Hepatocyte (in vitro differentiated cells): ENCODE data around the gene GRIN2C. TPM values are rescaled to one million over a fixed set of nuclear protein-coding genes. Genes with fewer than 3 reads are reported as not detected.

Source experiments
- DNase-seq: peaks from one replicate; pipeline ENCODE4 v3.0.0-alpha.2; 2016; ENCODE audit warnings: low spot score
- H2AFZ ChIP-seq: fragments of 200-600 bp; sonication (generic); 2 replicates; pipeline ENCODE4 v1.6.0; 2016; ENCODE audit warnings: antibody characterized with exemption, mild to moderate bottlenecking
- H3K27ac ChIP-seq: fragments of 200-600 bp; sonication (generic); 2 replicates; pipeline ENCODE4 v1.5.1; 2016; ENCODE audit warnings: mild to moderate bottlenecking
- H3K27me3 ChIP-seq: fragments of 200-600 bp; sonication (generic); 2 replicates; pipeline ENCODE4 v1.6.1; 2016
- H3K36me3 ChIP-seq: fragments of 200-600 bp; sonication (generic); replicated peaks from 2 replicates; pipeline ENCODE4 v1.5.1; 2016; ENCODE audit warnings: low read depth; ENCODE audit not compliant: insufficient read depth
- H3K4me1 ChIP-seq: fragments of 200-600 bp; sonication (generic); 2 replicates; pipeline ENCODE4 v1.5.1; 2016; ENCODE audit warnings: mild to moderate bottlenecking, moderate library complexity; ENCODE audit not compliant: insufficient read depth
- H3K4me2 ChIP-seq: fragments of 200-600 bp; sonication (generic); 2 replicates; pipeline ENCODE4 v1.6.0; 2016
- H3K4me3 ChIP-seq: fragments of 200-600 bp; sonication (generic); 2 replicates; pipeline ENCODE4 v1.5.1; 2016; ENCODE audit warnings: mild to moderate bottlenecking
- H3K79me2 ChIP-seq: fragments of 200-600 bp; sonication (generic); 2 replicates; pipeline ENCODE4 v1.6.0; 2017; ENCODE audit warnings: mild to moderate bottlenecking
- H3K9me2 ChIP-seq: fragments of 200-600 bp; sonication (generic); replicated peaks from 2 replicates; pipeline ENCODE4 v1.6.0; 2017; ENCODE audit warnings: mild to moderate bottlenecking; ENCODE audit not compliant: insufficient read depth
- H3K9me3 ChIP-seq: fragments of 200-600 bp; sonication (generic); 2 replicates; pipeline ENCODE4 v1.5.1; 2016; ENCODE audit warnings: low read depth, mild to moderate bottlenecking
- H4K20me1 ChIP-seq: fragments of 200-600 bp; sonication (generic); 2 replicates; pipeline ENCODE4 v1.6.0; 2016; ENCODE audit warnings: mild to moderate bottlenecking; ENCODE audit not compliant: insufficient read depth, poor library complexity, severe bottlenecking
- EZH2 ChIP-seq: fragments of 200-600 bp; sonication (generic); IDR thresholded peaks from 2 replicates; pipeline ENCODE4 v1.6.1; 2016; ENCODE audit warnings: antibody characterized with exemption, mild to moderate bottlenecking, borderline replicate concordance
- EZH2phosphoT487 ChIP-seq: fragments of 200-600 bp; sonication (generic); IDR thresholded peaks from one replicate; pipeline ENCODE4 v1.6.1; 2018; ENCODE audit warnings: antibody characterized with exemption, mild to moderate bottlenecking, low read depth, moderate library complexity; ENCODE audit not compliant: unreplicated experiment, severe bottlenecking
- WGBS: methylation state at CpG from one replicate; pipeline ENCODE4 v1.1.6; 2016; ENCODE audit warnings: low lambda C conversion rate; ENCODE audit errors: missing lambda C conversion rate; 5-methylcytosine and 5-hydroxymethylcytosine counted together
- polyA plus RNA-seq: library from polyadenylated mRNA; unstranded; fragments of >200 nt; fragmentation: Nextera tagmentation; extraction: Ambion mirVana; gene quantifications from 2 replicates; pipeline ENCODE4 v1.2.1, GENCODE V29; 2016
- total RNA-seq: library from RNA; depleted of rRNA; stranded (reverse); fragments of >200 nt; gene quantifications from 2 replicates; pipeline ENCODE4 v1.2.3, GENCODE V29; 2014
- TF ChIP-seq, protein P1 (sequence below): fragments of 200-600 bp; sonication (generic); IDR thresholded peaks from 2 replicates; pipeline ENCODE4 v1.5.1; 2016; ENCODE audit warnings: antibody characterized with exemption, mild to moderate bottlenecking; ENCODE audit not compliant: poor library complexity

GRIN2C gene
- total and polyA plus RNA-seq, 2 experiments from 2014 or later, result 0.27 TPM; not detected in 1

DNA sequence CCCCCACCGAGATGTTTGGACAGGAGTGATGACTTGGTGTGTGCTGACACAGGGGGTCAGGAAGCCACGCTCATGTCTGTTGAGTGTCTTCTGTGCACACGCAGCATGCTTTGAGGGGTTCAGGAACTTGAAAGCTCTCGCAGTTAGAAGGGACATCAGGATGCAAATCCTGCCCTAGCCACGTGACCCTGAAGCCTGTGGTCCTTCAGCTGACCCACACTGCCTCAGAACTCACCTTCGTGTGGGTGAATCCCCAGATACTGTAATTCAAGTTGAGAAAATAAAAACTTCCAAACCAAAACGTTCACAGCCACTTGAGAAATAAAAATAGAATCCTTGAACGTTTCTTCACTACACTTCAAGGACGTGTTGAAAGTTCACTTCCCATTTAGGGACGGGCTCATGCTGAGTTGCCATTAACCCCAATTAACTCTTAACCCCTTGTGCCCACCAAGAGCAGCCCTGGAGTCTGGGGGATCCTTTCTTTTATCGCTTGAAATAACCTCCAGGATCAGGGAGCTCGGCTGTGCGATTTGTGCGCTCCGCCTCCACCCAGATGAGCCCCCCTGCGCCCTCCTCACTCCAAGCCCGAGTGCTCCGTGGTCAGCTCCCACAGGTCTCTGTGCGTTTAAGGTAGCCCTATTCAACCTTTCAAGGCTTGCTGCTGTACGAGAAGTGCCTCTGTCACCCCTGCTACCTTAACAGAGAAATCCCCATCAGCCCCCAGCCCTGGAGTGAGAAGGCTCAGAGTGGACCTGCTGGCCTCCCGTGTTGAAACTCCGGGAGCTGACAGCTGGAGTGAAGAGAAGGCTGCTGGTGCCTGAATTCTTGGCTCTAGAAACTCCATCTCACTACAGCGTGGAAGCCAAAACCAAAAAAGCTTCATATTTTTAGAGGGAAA is 47.3 kb downstream of the GRIN2C start:
- H3K4me3 ChIP-seq, result no peak overlapping the region

DNA sequence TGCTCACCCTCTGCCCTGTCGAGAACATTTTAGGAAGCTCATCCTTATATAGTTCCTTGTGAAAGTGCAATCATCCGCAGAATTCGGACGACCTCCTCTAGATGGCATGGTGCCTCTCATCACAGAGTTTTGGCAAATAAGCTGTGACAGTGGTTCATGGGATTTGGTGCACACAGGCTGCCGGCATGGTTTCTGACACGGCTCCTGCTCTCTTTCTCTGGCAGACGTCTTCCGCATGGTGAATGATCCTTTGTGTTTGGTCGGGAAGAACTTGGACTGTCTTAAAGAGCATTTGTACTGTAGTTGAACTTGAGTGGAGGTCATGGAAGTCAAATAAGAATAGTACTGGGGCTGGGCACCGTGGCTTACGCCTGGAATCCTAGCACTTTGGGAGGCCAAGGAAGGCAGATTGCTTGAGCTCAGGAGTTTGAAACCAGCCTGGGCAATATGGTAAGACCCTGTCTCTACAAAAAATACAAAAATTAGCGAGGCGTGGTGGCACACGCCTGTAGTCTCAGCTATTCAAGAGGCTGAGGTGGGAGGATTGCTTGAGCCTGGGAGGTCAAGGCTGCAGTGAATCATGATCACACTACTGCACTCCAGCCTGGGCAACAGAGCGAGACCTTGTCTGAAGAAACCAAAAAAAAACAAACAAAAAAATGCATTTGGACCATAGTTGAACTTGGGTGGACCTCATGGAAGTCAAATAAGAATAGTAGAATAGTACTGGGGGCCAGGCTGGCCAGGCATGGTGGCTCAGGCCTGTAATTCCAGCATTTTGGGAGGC is 48.8 kb downstream of the GRIN2C start:
- TF ChIP-seq EZH2phosphoT487 (no peak), EZH2 (no peak)
- TF ChIP-seq, protein P1, sequence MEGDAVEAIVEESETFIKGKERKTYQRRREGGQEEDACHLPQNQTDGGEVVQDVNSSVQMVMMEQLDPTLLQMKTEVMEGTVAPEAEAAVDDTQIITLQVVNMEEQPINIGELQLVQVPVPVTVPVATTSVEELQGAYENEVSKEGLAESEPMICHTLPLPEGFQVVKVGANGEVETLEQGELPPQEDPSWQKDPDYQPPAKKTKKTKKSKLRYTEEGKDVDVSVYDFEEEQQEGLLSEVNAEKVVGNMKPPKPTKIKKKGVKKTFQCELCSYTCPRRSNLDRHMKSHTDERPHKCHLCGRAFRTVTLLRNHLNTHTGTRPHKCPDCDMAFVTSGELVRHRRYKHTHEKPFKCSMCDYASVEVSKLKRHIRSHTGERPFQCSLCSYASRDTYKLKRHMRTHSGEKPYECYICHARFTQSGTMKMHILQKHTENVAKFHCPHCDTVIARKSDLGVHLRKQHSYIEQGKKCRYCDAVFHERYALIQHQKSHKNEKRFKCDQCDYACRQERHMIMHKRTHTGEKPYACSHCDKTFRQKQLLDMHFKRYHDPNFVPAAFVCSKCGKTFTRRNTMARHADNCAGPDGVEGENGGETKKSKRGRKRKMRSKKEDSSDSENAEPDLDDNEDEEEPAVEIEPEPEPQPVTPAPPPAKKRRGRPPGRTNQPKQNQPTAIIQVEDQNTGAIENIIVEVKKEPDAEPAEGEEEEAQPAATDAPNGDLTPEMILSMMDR, result no peak
- H3K4me1 ChIP-seq, result no peaks in the 10 kb centered on the region
- no peak overlapping the region for H3K4me3 ChIP-seq
- no peaks in the 10 kb centered on the region for H3K27me3 ChIP-seq
- no peaks in the 10 kb centered on the region for H4K20me1 ChIP-seq
- no peaks in the 10 kb centered on the region for H3K9me2 ChIP-seq
- 96% methylated on average over 15 of the region's 15 CpGs for WGBS
- H3K9me3 ChIP-seq, result no peaks in the 10 kb centered on the region
- no peak overlapping the region for H2AFZ ChIP-seq
- no peak for DNase-seq
- H3K36me3 ChIP-seq, result no peaks in the 10 kb centered on the region
- no peak overlapping the region for H3K27ac ChIP-seq
- H3K4me2 ChIP-seq, result no peak overlapping the region
- no peaks in the 10 kb centered on the region for H3K79me2 ChIP-seq

More for the DNA sequence above, 47.3 kb downstream of the GRIN2C start:
- Histone ChIP-seq H3K27me3 (no peaks in the 10 kb centered on the region), H3K79me2 (no peaks in the 10 kb centered on the region), H3K4me1 (no peaks in the 10 kb centered on the region), H3K9me3 (no peaks in the 10 kb centered on the region), H4K20me1 (no peaks in the 10 kb centered on the region), H3K27ac (no peak overlapping the region), H2AFZ (no peak overlapping the region), H3K9me2 (no peaks in the 10 kb centered on the region), H3K4me2 (no peak overlapping the region), H3K36me3 (no peaks in the 10 kb centered on the region)
- TF ChIP-seq, protein P1, result no peak
- TF ChIP-seq EZH2phosphoT487 (no peak), EZH2 (no peak)
- 58% methylated on average over 23 of the region's 23 CpGs for WGBS
- DNase-seq, result no peak

- no peaks in the 10 kb centered on the region for H3K79me2 ChIP-seq
- H4K20me1 ChIP-seq, result no peaks in the 10 kb centered on the region
- no peak overlapping the region for H3K4me3 ChIP-seq
- H3K27me3 ChIP-seq, result no peaks in the 10 kb centered on the region
- H3K9me3 ChIP-seq, result no peaks in the 10 kb centered on the region
- H3K27ac ChIP-seq, result no peak overlapping the region
- H2AFZ ChIP-seq, result no peak overlapping the region
- H3K4me1 ChIP-seq, result no peaks in the 10 kb centered on the region
- H3K9me2 ChIP-seq, result no peaks in the 10 kb centered on the region
- 93% methylated on average over 17 of the region's 17 CpGs for WGBS
- DNase-seq, result no peak
- H3K4me2 ChIP-seq, result no peak overlapping the region
- TF ChIP-seq EZH2phosphoT487 (no peak), EZH2 (no peak)
- TF ChIP-seq, protein P1, result no peak
- no peaks in the 10 kb centered on the region for H3K36me3 ChIP-seq
Measured at GRCh38 chr17:74808714-74809430, 50.8 kb downstream of the GRIN2C start.
